Upper lobe of left lung (tissue), 4 donors: Measurements from ENCODE around the gene SFT2D2.

ENCODE experiments used
- POLR2A ChIP-seq, 4 donors: fragments of 450-650 bp; IDR thresholded peaks; one replicate each; pipeline ENCODE4 v1.5.1; 2016 to 2017; ENCODE audit warnings: antibody characterized with exemption in 4 of 4, mild to moderate bottlenecking in 2 of 4
- TF ChIP-seq, protein P1 (sequence below), 6 experiments: fragments of 450-650 bp in 4 of 6; fragments of 200-600 bp in 2 of 6; sonication (generic) in 2 of 6; IDR thresholded peaks; one replicate each; pipeline ENCODE4 v1.5.1; 2016 to 2019; ENCODE audit warnings: antibody characterized with exemption in 6 of 6

DNA sequence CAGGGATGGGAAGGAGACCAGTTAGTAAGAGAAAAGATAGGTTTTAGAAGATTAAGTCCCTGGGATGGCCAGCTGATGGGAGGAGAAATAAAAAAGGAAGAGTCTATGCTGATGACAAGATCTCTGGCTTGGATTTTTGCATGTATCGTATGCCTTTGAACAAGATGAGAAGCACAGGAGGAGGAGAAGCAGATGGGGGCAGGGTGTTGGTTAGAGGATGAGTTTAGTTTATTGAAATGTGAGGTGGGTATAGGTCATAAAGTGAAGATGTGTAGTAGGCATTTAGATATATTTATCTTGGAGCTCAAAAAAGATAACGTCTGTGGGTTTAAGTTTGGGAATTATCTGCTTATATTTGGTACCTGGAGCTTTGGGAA, 45.7 kb upstream of the SFT2D2 start:
- no peak for TF ChIP-seq POLR2A (IDR thresholded peaks at IDR 0.05)
- TF ChIP-seq, protein P1, sequence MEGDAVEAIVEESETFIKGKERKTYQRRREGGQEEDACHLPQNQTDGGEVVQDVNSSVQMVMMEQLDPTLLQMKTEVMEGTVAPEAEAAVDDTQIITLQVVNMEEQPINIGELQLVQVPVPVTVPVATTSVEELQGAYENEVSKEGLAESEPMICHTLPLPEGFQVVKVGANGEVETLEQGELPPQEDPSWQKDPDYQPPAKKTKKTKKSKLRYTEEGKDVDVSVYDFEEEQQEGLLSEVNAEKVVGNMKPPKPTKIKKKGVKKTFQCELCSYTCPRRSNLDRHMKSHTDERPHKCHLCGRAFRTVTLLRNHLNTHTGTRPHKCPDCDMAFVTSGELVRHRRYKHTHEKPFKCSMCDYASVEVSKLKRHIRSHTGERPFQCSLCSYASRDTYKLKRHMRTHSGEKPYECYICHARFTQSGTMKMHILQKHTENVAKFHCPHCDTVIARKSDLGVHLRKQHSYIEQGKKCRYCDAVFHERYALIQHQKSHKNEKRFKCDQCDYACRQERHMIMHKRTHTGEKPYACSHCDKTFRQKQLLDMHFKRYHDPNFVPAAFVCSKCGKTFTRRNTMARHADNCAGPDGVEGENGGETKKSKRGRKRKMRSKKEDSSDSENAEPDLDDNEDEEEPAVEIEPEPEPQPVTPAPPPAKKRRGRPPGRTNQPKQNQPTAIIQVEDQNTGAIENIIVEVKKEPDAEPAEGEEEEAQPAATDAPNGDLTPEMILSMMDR (IDR thresholded peaks at IDR 0.05): no peak
